ENCODE measurements around the gene HYCC1. TPM values are rescaled to one million over a fixed set of nuclear protein-coding genes. Genes with fewer than 3 reads are reported as not detected.
"Not testable (repeated sequence)": the region's sequence is repeated elsewhere in the genome, so short reads cannot be mapped to it uniquely, and the experiment has no call there.

HYCC1 gene
- polyA plus RNA-seq, 3 donors = 4.7 to 12.7 (median 12.1) TPM

DNA sequence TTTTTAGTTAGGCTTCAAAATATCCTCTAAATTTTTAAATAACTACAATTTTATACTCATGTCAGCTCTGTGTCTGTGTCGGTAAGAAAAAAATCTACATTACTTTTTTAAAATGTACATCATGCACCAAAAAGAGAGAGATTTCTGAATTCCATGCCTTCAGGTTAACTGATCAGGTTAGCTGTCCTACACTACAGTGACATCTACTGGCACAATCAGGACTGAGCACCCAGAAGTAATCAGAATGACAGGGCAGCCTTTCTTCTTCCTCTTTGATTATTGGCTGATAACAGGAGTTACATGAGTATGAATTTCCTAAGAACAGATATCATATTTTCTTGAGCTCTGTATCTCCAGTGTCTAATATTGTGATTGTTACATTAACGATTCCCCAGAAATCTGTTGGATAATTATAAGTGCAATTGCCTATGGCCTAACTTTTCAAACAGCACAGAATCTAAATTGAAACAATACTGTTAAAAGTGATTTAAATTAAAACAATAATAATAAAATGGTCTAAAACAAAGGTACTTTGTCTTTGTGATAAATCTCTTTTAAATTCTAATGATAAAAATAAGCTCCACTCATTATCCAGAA lies 41.8 kb upstream of the HYCC1 start:
- DNase-seq = peak; percentile 62 to 81 (median 70)
- Mint-ChIP-seq H3K27me3 (ENCODE audit: low read depth in 3 of 3) (peaks cover 0 to 5% (median 1%) of the 10 kb centered on the region in 3 donors), H3K4me1 (peaks cover 5% of the 10 kb centered on the region), H3K27ac (no peak overlapping the region), H3K36me3 (no peaks in the 10 kb centered on the region), H3K9me3 (no peaks in the 10 kb centered on the region), H3K4me3 (no peak overlapping the region)
- no peaks in the 10 kb centered on the region for H4K20me1 ChIP-seq (ENCODE audit: insufficient read depth, low read length)
- TF ChIP-seq, protein P1, sequence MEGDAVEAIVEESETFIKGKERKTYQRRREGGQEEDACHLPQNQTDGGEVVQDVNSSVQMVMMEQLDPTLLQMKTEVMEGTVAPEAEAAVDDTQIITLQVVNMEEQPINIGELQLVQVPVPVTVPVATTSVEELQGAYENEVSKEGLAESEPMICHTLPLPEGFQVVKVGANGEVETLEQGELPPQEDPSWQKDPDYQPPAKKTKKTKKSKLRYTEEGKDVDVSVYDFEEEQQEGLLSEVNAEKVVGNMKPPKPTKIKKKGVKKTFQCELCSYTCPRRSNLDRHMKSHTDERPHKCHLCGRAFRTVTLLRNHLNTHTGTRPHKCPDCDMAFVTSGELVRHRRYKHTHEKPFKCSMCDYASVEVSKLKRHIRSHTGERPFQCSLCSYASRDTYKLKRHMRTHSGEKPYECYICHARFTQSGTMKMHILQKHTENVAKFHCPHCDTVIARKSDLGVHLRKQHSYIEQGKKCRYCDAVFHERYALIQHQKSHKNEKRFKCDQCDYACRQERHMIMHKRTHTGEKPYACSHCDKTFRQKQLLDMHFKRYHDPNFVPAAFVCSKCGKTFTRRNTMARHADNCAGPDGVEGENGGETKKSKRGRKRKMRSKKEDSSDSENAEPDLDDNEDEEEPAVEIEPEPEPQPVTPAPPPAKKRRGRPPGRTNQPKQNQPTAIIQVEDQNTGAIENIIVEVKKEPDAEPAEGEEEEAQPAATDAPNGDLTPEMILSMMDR (IDR thresholded peaks at IDR 0.05) = peak; percentile 94
- no peaks in the 10 kb centered on the region for H3K79me2 ChIP-seq (ENCODE audit: insufficient read depth, low read length)
- no peak overlapping the region for H3K4me2 ChIP-seq (replicated peaks; ENCODE audit: extremely low read depth, low read length, poor library complexity, severe bottlenecking)
- no peaks in the 10 kb centered on the region for H3K4me1 ChIP-seq (ENCODE audit: control insufficient read depth in 1 of 2, insufficient read depth in 2 of 2, low read length in 2 of 2)
- no peaks in the 10 kb centered on the region for H3K27me3 ChIP-seq (ENCODE audit: control insufficient read depth in 2 of 2, insufficient read depth in 2 of 2, low read length in 2 of 2)
- no peaks in the 10 kb centered on the region for H3K9me3 ChIP-seq (replicated peaks in 1 of 2; ENCODE audit: control insufficient read depth in 1 of 2, insufficient read depth in 1 of 2, low read length in 2 of 2)
- H3K4me3 ChIP-seq (replicated peaks in 1 of 3; ENCODE audit: low read depth in 2 of 3, low read length in 3 of 3) = no peak overlapping the region
- no peak overlapping the region for H3K9ac ChIP-seq (ENCODE audit: insufficient read depth, low read length, poor library complexity, severe bottlenecking)
- intact Hi-C loops (cut with micrococcal nuclease) = loop anchor here in 1 of 2 donors (5.0 to 10.0 kb wide), 3 partner anchors 43 to 491 kb away; partner anchors contain the start of gene HYCC1
- WGBS (ENCODE audit: insufficient coverage) = no CpG with 5 or more reads among the region's 2 CpGs
- no peak overlapping the region for H3K27ac ChIP-seq (ENCODE audit: low read depth in 1 of 2, low read length in 2 of 2)
- no peaks in the 10 kb centered on the region for H3K36me3 ChIP-seq (replicated peaks in 1 of 2; ENCODE audit: control insufficient read depth in 1 of 2, insufficient read depth in 2 of 2, low read length in 2 of 2)
- no peak overlapping the region for H2AFZ ChIP-seq (ENCODE audit: insufficient read depth, low read depth, low read length, poor library complexity, severe bottlenecking)

DNA sequence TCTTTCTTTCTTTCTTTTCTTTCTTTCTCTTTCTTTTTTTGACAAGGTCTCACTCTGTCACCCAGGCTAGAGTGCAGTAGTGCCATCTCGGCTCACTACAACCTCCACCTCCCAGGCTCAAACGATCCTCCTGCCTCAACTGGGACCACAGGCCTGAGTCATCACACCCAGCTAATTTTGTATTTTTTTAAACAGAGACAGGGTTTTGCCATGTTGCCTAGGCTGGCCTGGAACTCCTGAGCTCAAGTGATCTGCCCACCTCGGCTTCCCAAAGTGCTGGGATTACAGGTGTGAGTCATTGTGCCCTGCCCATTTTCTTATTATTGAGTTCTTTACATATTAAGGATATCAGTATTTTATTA lies 37.2 kb upstream of the HYCC1 start:
- not testable (repeated sequence) for DNase-seq; H4K20me1 ChIP-seq (ENCODE audit: insufficient read depth, low read length); H3K27ac ChIP-seq (ENCODE audit: low read depth in 1 of 2, low read length in 2 of 2); H3K9me3 ChIP-seq (replicated peaks in 1 of 2; ENCODE audit: control insufficient read depth in 1 of 2, insufficient read depth in 1 of 2, low read length in 2 of 2); H3K27me3 ChIP-seq (ENCODE audit: control insufficient read depth in 2 of 2, insufficient read depth in 2 of 2, low read length in 2 of 2); H3K4me3 ChIP-seq (replicated peaks in 1 of 3; ENCODE audit: low read depth in 2 of 3, low read length in 3 of 3); H3K9me3 Mint-ChIP-seq; H3K27me3 Mint-ChIP-seq (ENCODE audit: low read depth in 3 of 3); H3K4me2 ChIP-seq (replicated peaks; ENCODE audit: extremely low read depth, low read length, poor library complexity, severe bottlenecking); H3K27ac Mint-ChIP-seq; H3K36me3 ChIP-seq (replicated peaks in 1 of 2; ENCODE audit: control insufficient read depth in 1 of 2, insufficient read depth in 2 of 2, low read length in 2 of 2); H3K4me3 Mint-ChIP-seq; H3K36me3 Mint-ChIP-seq; H3K4me1 ChIP-seq (ENCODE audit: control insufficient read depth in 1 of 2, insufficient read depth in 2 of 2, low read length in 2 of 2); H2AFZ ChIP-seq (ENCODE audit: insufficient read depth, low read depth, low read length, poor library complexity, severe bottlenecking); H3K4me1 Mint-ChIP-seq; H3K9ac ChIP-seq (ENCODE audit: insufficient read depth, low read length, poor library complexity, severe bottlenecking); H3K79me2 ChIP-seq (ENCODE audit: insufficient read depth, low read length)
- 100% methylated on average over 1 of the region's 3 CpGs for whole genome bisulfite sequencing (ENCODE audit: insufficient coverage)
- intact Hi-C loops (cut with micrococcal nuclease) = loop anchor here (5.0 to 10.0 kb wide), 3 partner anchors 194 to 486 kb away; no protein-coding TSS in a partner anchor

- H3K27me3 ChIP-seq (ENCODE audit: control insufficient read depth in 2 of 2, insufficient read depth in 2 of 2, low read length in 2 of 2); H3K9me3 ChIP-seq (replicated peaks in 1 of 2; ENCODE audit: control insufficient read depth in 1 of 2, insufficient read depth in 1 of 2, low read length in 2 of 2); H4K20me1 ChIP-seq (ENCODE audit: insufficient read depth, low read length); intact Hi-C loops (cut with micrococcal nuclease); H3K4me2 ChIP-seq (replicated peaks; ENCODE audit: extremely low read depth, low read length, poor library complexity, severe bottlenecking); H3K4me3 Mint-ChIP-seq; H3K27me3 Mint-ChIP-seq (ENCODE audit: low read depth in 3 of 3); H3K9ac ChIP-seq (ENCODE audit: insufficient read depth, low read length, poor library complexity, severe bottlenecking); H3K4me1 ChIP-seq (ENCODE audit: control insufficient read depth in 1 of 2, insufficient read depth in 2 of 2, low read length in 2 of 2); DNase-seq; H3K4me3 ChIP-seq (replicated peaks in 1 of 3; ENCODE audit: low read depth in 2 of 3, low read length in 3 of 3); H3K27ac ChIP-seq (ENCODE audit: low read depth in 1 of 2, low read length in 2 of 2); H3K9me3 Mint-ChIP-seq; H3K79me2 ChIP-seq (ENCODE audit: insufficient read depth, low read length); H2AFZ ChIP-seq (ENCODE audit: insufficient read depth, low read depth, low read length, poor library complexity, severe bottlenecking); H3K36me3 ChIP-seq (replicated peaks in 1 of 2; ENCODE audit: control insufficient read depth in 1 of 2, insufficient read depth in 2 of 2, low read length in 2 of 2); H3K27ac Mint-ChIP-seq; H3K4me1 Mint-ChIP-seq; H3K36me3 Mint-ChIP-seq: not testable (repeated sequence)
- 100% methylated on average over 2 of the region's 29 CpGs for WGBS (ENCODE audit: insufficient coverage)
These were observed 32.4 kb upstream of the HYCC1 start for GRCh38 chr7:23046336-23046735.

- H3K9me3 Mint-ChIP-seq; H3K27ac Mint-ChIP-seq; H3K27me3 ChIP-seq (ENCODE audit: control insufficient read depth in 2 of 2, insufficient read depth in 2 of 2, low read length in 2 of 2); H3K4me3 Mint-ChIP-seq; H3K4me2 ChIP-seq (replicated peaks; ENCODE audit: extremely low read depth, low read length, poor library complexity, severe bottlenecking); DNase-seq; H3K27ac ChIP-seq (ENCODE audit: low read depth in 1 of 2, low read length in 2 of 2); H3K36me3 Mint-ChIP-seq; H3K4me1 Mint-ChIP-seq; H3K4me3 ChIP-seq (replicated peaks in 1 of 3; ENCODE audit: low read depth in 2 of 3, low read length in 3 of 3); intact Hi-C loops (cut with micrococcal nuclease); H4K20me1 ChIP-seq (ENCODE audit: insufficient read depth, low read length); H3K27me3 Mint-ChIP-seq (ENCODE audit: low read depth in 3 of 3); H3K36me3 ChIP-seq (replicated peaks in 1 of 2; ENCODE audit: control insufficient read depth in 1 of 2, insufficient read depth in 2 of 2, low read length in 2 of 2); H3K9ac ChIP-seq (ENCODE audit: insufficient read depth, low read length, poor library complexity, severe bottlenecking); H3K4me1 ChIP-seq (ENCODE audit: control insufficient read depth in 1 of 2, insufficient read depth in 2 of 2, low read length in 2 of 2); H3K79me2 ChIP-seq (ENCODE audit: insufficient read depth, low read length); H2AFZ ChIP-seq (ENCODE audit: insufficient read depth, low read depth, low read length, poor library complexity, severe bottlenecking); H3K9me3 ChIP-seq (replicated peaks in 1 of 2; ENCODE audit: control insufficient read depth in 1 of 2, insufficient read depth in 1 of 2, low read length in 2 of 2): not testable (repeated sequence)
- no CpG with 5 or more reads among the region's 6 CpGs for WGBS (ENCODE audit: insufficient coverage)
These were observed 31.2 kb upstream of the HYCC1 start for GRCh38 chr7:23045086-23045485.

Measured in CD14-positive monocyte (primary cell).